Mesothelial cell of epicardium (in vitro differentiated cells): ENCODE measurements around the gene C2CD3. TPM values are rescaled to one million over a fixed set of nuclear protein-coding genes. Genes with fewer than 3 reads are reported as not detected.

ENCODE experiments used
- DNase-seq, 2 experiments: peaks; one replicate each; pipeline ENCODE4 v3.0.0; 2021; ENCODE audit warnings: low spot score in 2 of 2; ENCODE audit not compliant: unreplicated experiment in 2 of 2
- H3K27ac Mint-ChIP-seq: 2 replicates; pipeline ENCODE4 v1.8.0; 2021; ENCODE audit warnings: mixed read lengths
- H3K27me3 Mint-ChIP-seq: 2 replicates; pipeline ENCODE4 v1.8.0; 2021; ENCODE audit warnings: low read depth, mixed read lengths
- H3K36me3 Mint-ChIP-seq: 2 replicates; pipeline ENCODE4 v1.8.0; 2021; ENCODE audit warnings: mixed read lengths
- H3K4me1 Mint-ChIP-seq: 2 replicates; pipeline ENCODE4 v1.8.0; 2021; ENCODE audit warnings: mixed read lengths
- H3K4me3 Mint-ChIP-seq: 2 replicates; pipeline ENCODE4 v1.8.0; 2021; ENCODE audit warnings: mild to moderate bottlenecking, moderate library complexity, mixed read lengths
- H3K9me3 Mint-ChIP-seq: 2 replicates; pipeline ENCODE4 v1.8.0; 2021; ENCODE audit warnings: mixed read lengths
- CTCF ChIP-seq: fragments of 200-600 bp; sonication (generic); IDR thresholded peaks from one replicate; pipeline ENCODE4 v1.5.0; 2021; ENCODE audit warnings: antibody characterized with exemption; ENCODE audit not compliant: unreplicated experiment
- total RNA-seq: library from RNA; stranded (reverse); gene quantifications from 3 replicates; pipeline ENCODE4 v1.2.1, GENCODE V29; 2021

Gene C2CD3
- total RNA-seq, 1 donor from 2014 or later: 34.8 TPM

GRCh38 chr11:74057249-74058151 lies 113.3 kb downstream of the C2CD3 start:
- Mint-ChIP-seq H3K27me3 (no peaks in the 10 kb centered on the region), H3K9me3 (peaks cover 16% of the 10 kb centered on the region), H3K36me3 (peaks cover 36% of the 10 kb centered on the region), H3K4me3 (no peak overlapping the region), H3K27ac (no peak overlapping the region), H3K4me1 (peaks cover 9% of the 10 kb centered on the region)
- DNase-seq: no peak
- no peak for TF ChIP-seq CTCF

- no peak for TF ChIP-seq CTCF
Measured at GRCh38 chr11:74055938-74056337, 114.9 kb downstream of the C2CD3 start.

GRCh38 chr11:74050465-74050864 lies 120.3 kb downstream of the C2CD3 start:
- TF ChIP-seq CTCF: no peak
- H3K4me1 Mint-ChIP-seq: peaks cover 5% of the 10 kb centered on the region
- no peak overlapping the region for H3K4me3 Mint-ChIP-seq
- no peak for DNase-seq
- H3K9me3 Mint-ChIP-seq: no peaks in the 10 kb centered on the region
- no peak overlapping the region for H3K27ac Mint-ChIP-seq
- H3K36me3 Mint-ChIP-seq: peaks cover 17% of the 10 kb centered on the region
- no peaks in the 10 kb centered on the region for H3K27me3 Mint-ChIP-seq

More at GRCh38 chr11:74055938-74056337, 114.9 kb downstream of the C2CD3 start:
- peaks cover 9% of the 10 kb centered on the region for H3K4me1 Mint-ChIP-seq
- no peak overlapping the region for H3K4me3 Mint-ChIP-seq
- peak overlapping the region; percentile 33 for H3K27ac Mint-ChIP-seq
- no peaks in the 10 kb centered on the region for H3K27me3 Mint-ChIP-seq
- no peak for DNase-seq
- H3K9me3 Mint-ChIP-seq: peaks cover 7% of the 10 kb centered on the region
- H3K36me3 Mint-ChIP-seq: peaks cover 28% of the 10 kb centered on the region

GRCh38 chr11:74048993-74049392 lies 121.8 kb downstream of the C2CD3 start:
- H3K9me3 Mint-ChIP-seq: no peaks in the 10 kb centered on the region
- peaks cover 24% of the 10 kb centered on the region for H3K36me3 Mint-ChIP-seq
- H3K27me3 Mint-ChIP-seq: no peaks in the 10 kb centered on the region
- no peaks in the 10 kb centered on the region for H3K4me1 Mint-ChIP-seq
- H3K4me3 Mint-ChIP-seq: no peak overlapping the region
- TF ChIP-seq CTCF: no peak
- no peak overlapping the region for H3K27ac Mint-ChIP-seq
- DNase-seq: no peak

GRCh38 chr11:74044538-74044937 lies 126.3 kb downstream of the C2CD3 start:
- H3K27ac Mint-ChIP-seq: no peak overlapping the region
- peaks cover 45% of the 10 kb centered on the region for H3K36me3 Mint-ChIP-seq
- DNase-seq: no peak
- no peak for TF ChIP-seq CTCF
- peaks cover 4% of the 10 kb centered on the region for H3K9me3 Mint-ChIP-seq
- no peak overlapping the region for H3K4me3 Mint-ChIP-seq
- no peaks in the 10 kb centered on the region for H3K27me3 Mint-ChIP-seq
- no peaks in the 10 kb centered on the region for H3K4me1 Mint-ChIP-seq
